Measurements from ENCODE around the gene HPF1.

Gene HPF1

GRCh38 chr4:169730564-169730963, 27.2 kb downstream of the HPF1 start:
- DNase-seq = no peak

GRCh38 chr4:169727616-169728015, 30.1 kb downstream of the HPF1 start:
- no peak for DNase-seq

- DNase-seq = no peak
Measured at GRCh38 chr4:169724260-169724659, 33.5 kb downstream of the HPF1 start.

GRCh38 chr4:169723207-169723965, 34.4 kb downstream of the HPF1 start:
- peak; percentile 25 for DNase-seq

- no peak for DNase-seq
Measured at GRCh38 chr4:169720529-169720928, 37.2 kb downstream of the HPF1 start.

- DNase-seq = no peak
Measured at GRCh38 chr4:169716677-169717076, 41.1 kb downstream of the HPF1 start.

GRCh38 chr4:169715826-169716225, 41.9 kb downstream of the HPF1 start:
- no peak for DNase-seq

GRCh38 chr4:169707958-169708643, 49.6 kb downstream of the HPF1 start:
- DNase-seq = no peak

GRCh38 chr4:169698331-169698730, 59.4 kb downstream of the HPF1 start:
- no peak for DNase-seq

- DNase-seq = no peak
Measured at GRCh38 chr4:169690787-169691186, 67.0 kb downstream of the HPF1 start.

GRCh38 chr4:169689681-169690080, 68.1 kb downstream of the HPF1 start:
- no peak for DNase-seq

GRCh38 chr4:169682372-169683047, 75.2 kb downstream of the HPF1 start:
- DNase-seq = no peak

All from CD4-positive, alpha-beta T cell treated with Interleukin-17A for 4 hours (primary cell).